A673 (cell line): Measurements from ENCODE around the gene STRAP.
"Not testable (repeated sequence)": the region's sequence is repeated elsewhere in the genome, so short reads cannot be mapped to it uniquely, and the experiment has no call there.

ENCODE experiments used
- EZH2 ChIP-seq: fragments of 200-600 bp; sonication (generic); IDR thresholded peaks from 2 replicates; pipeline ENCODE4 v1.6.1; 2017; ENCODE audit warnings: borderline replicate concordance, low read depth, mild to moderate bottlenecking, mixed read lengths, antibody characterized with exemption, low read length; ENCODE audit not compliant: poor library complexity, severe bottlenecking
- TF ChIP-seq, protein P1 (sequence below): fragments of 300-800, 200-600 bp; sonication (generic); conservative IDR thresholded peaks from 2 replicates; pipeline ENCODE4 v1.5.1; 2017; ENCODE audit warnings: low read depth, mild to moderate bottlenecking, antibody characterized with exemption, low read length, moderate library complexity, mixed read lengths

DNA sequence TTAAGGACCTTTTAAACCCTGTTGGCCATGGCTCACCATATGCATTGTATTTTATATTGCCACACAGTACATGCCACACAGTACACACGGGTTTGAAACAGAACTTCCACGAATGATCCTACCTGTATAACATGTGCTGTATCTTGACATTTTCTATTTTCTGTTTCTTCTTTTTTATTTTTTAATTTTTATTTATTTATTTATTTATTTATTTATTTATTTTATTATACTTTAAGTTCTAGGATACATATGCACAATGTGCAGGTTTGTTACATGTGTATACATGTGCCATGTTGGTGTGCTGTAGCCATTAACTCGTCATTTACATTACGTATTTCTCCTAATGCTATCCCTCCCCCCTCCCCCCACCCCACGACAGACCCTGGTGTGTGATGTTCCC, 61.3 kb downstream of the STRAP start:
- TF ChIP-seq, protein P1, sequence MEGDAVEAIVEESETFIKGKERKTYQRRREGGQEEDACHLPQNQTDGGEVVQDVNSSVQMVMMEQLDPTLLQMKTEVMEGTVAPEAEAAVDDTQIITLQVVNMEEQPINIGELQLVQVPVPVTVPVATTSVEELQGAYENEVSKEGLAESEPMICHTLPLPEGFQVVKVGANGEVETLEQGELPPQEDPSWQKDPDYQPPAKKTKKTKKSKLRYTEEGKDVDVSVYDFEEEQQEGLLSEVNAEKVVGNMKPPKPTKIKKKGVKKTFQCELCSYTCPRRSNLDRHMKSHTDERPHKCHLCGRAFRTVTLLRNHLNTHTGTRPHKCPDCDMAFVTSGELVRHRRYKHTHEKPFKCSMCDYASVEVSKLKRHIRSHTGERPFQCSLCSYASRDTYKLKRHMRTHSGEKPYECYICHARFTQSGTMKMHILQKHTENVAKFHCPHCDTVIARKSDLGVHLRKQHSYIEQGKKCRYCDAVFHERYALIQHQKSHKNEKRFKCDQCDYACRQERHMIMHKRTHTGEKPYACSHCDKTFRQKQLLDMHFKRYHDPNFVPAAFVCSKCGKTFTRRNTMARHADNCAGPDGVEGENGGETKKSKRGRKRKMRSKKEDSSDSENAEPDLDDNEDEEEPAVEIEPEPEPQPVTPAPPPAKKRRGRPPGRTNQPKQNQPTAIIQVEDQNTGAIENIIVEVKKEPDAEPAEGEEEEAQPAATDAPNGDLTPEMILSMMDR, result not testable (repeated sequence)
- TF ChIP-seq EZH2, result not testable (repeated sequence)
